ENCODE results near the gene HEATR3. TPM values are rescaled to one million over a fixed set of nuclear protein-coding genes. Genes with fewer than 3 reads are reported as not detected.

HEATR3 gene, protein sequence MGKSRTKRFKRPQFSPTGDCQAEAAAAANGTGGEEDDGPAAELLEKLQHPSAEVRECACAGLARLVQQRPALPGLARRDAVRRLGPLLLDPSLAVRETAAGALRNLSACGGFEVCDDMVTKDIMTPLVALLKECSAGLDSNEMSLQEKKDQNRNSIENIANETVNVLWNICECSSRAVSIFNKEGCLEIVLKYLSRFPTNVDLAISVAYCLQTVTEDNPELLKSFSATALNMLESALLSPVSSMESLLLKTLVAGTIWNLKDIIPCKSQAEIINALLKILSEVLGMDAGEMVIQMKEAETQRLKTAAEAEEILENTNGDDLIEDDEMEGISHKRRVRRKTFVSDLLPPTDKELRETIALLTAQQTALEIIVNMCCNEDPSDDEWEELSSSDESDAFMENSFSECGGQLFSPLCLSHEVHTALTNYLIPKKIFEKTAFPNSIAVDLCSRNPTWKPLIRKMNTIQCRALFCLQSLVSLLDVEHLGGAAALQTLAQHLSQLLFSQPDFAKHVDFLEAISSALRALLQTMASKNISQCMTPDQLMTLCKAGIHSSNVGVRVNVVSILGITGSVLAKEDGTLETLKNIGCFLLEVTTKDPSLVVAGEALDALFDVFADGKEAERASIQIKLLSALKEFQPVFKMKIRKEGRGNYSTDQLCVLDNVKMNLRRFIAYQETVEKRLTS
- 21.5 and 27.0 TPM in 2 replicates for total RNA-seq

DNA sequence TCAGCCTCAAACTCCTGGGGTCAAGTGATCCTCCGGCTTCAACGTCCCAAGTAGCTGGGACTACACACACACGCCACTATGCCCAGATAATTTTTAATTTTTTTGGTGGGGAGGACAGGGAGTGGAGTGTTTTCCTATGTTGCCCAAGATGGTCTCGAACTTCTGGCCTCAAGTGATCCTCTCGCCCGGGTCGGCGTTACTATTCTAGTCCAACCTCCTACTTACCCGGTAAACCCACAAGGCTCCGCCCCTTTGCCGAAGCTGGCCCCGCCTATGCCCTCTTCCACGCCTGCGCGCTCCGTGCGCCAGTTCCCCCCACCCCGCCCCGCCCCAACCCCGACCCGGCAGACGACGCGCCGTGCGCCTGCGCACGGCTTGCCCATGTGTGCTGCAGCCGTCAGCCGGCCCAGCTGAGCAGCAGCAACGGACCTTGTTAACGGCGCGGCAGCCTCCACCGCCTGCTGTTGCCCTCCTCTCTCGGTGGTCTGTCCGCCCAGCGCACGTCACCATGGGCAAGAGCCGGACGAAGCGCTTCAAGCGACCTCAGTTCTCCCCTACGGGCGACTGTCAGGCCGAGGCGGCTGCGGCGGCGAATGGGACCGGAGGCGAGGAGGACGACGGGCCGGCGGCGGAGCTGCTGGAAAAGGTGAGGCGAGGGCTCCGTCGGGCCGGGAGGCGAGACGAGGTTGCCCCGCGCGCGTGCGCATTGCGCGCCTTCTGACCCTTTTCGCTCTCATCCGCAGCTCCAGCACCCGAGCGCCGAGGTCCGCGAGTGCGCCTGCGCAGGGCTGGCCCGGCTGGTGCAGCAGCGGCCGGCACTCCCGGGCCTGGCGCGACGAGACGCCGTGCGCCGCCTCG is at the start of gene HEATR3:
TSS of gene HEATR3 (plus strand) at position 347 of the 858 bp plus-strand sequence. CDS start at position 509, 162 bp downstream.

DNA sequence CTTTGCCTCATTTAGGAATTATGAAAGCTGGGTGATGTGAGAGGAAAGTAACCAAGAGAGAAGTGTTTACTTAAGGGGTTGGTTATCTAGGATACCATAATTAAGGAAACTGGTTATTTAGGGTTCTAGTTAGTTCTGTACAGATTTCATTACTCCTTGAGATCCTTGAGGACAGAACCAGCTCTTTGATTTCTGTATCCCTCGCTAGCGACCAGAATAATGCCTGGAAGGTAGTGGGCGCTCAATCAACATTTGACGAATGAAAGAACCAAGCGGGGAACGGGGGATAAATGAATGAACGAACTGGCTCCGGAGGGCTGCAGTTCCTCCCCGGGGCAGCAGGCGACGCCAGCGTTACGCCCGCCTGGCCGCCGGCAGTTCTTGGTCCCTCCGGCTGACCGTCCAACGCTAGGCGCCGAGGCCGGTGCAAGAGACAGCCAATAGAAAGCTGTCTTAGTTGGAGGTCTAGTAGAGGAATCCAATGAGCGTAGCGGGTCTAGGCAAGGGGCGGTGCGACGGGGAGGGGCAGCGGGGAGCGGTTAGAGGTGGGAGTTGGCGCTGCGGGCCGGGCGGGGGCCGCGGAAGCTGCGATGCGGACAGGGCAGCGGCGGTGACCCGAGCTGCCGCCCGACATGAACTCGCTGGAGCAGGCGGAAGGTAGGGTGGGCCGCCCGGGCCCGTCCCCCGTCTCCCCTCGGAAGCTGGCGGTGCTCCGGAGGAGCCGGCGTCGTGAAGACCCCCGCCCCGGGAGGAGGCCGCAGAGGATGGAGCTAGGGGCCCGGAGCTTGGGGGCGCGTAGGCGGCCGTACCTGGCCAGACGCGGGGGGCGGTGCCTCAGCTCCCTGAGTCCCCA is 40.9 kb upstream of the HEATR3 start, which contains the start of gene CNEP1R1:
TSS of gene CNEP1R1 (plus strand) at position 542 of the 853 bp plus-strand sequence. CDS start at position 633, 91 bp downstream.

DNA sequence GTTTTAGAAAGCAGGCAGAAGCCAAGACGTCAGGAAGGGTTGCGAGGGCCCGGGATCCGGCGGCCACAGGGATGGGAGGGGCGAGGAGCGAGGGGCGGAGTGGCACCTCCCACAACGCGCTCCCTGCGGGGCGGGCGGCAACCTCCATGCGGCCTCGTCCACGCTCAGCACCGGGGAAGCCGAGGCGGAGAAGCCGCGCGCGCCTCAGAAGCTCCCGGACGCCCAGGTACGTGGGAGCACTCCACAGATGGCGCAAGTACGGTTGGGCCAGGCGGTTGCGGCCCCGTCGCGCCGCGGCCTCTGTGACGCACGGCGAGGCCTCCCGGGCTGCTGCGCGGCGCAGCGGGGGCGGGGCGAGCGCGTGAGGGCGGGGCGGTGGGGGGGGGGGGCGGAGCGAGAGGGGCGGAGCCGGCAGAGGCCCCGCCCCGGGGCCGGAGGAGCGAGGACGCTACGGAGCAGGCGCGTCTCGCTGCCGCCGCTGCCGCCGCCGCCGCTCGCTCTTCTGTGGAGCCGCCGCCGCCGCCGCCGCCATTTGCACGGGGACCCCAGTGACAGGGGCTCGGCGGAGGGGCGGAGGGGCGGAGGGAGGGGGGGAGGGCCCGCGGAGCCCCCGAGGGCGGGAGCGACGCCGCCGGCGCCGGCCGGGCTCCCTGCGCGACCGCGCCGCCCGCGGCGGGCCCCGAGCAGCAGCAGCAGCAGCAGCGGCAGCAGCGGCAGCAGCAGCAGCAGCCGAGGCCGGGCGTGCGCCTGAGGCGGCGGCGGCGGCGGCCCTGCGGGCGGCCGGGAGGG is 87.2 kb downstream of the HEATR3 start, which contains the start of gene TENT4B:
TSS of gene TENT4B (plus strand) at position 500 of the 789 bp plus-strand sequence. CDS start 316 bp downstream, outside the sequence.

Other genes starting within 250 kb of the HEATR3 start
- gene ZNF423, start 209.9 kb upstream of the HEATR3 start, total RNA-seq, result 5.7 and 18.6 TPM in 2 replicates
- 22.4 and 30.2 TPM in 2 replicates for gene CNEP1R1, start 40.7 kb upstream of the HEATR3 start, total RNA-seq
- 12.5 and 12.9 TPM in 2 replicates for gene TENT4B, start 87.3 kb downstream of the HEATR3 start, total RNA-seq
- gene ADCY7, start 200.6 kb downstream of the HEATR3 start, total RNA-seq, result 63.6 and 131 TPM in 2 replicates

All from smooth muscle cell of the pulmonary artery (primary cell).